K562 (cell line): ENCODE measurements around the gene SMG9. TPM values are rescaled to one million over a fixed set of nuclear protein-coding genes. Genes with fewer than 3 reads are reported as not detected.

Experiments used
- ATAC-seq: fragments of 200-7000 bp; cut with Tn5 transposase; 3 replicates; pipeline ENCODE4 v1.9.1; 2020; ENCODE audit warnings: moderate library complexity
- BruUV-seq: library from RNA; stranded (reverse); fragments of 400-500 nt; replicated peaks from 2 replicates; lab custom pipeline; 2021; lab: Mats Ljungman, UMichigan
- CTCF ChIA-PET: fragments of 300-600 bp; formaldehyde crosslinking; extraction: SDS; loops from one replicate; lab custom pipeline; 2021; ENCODE audit warnings: low intra/inter-chr PET ratio; lab: Yijun Ruan, JAX
- POLR2A ChIA-PET: fragments of 300-600, 350-650 bp; sonication (Branson Sonifier 250); formaldehyde crosslinking; extraction: SDS; loops from one replicate; lab custom pipeline; 2021; ENCODE audit warnings: antibody characterized with exemption, inconsistent platforms; lab: Yijun Ruan, JAX
- DNase-seq, 4 experiments: peaks; one replicate each; pipeline versions ENCODE4 v3.0.0 to v3.0.0-alpha.2; 2011 to 2018; ENCODE audit warnings: low spot score in 3 of 4, mixed read lengths in 3 of 4; ENCODE audit errors: extremely low read depth in 1 of 4
- FAIRE-seq: peaks from 2 replicates; lab custom pipeline; 2011; peaks lifted over from hg19 to GRCh38; lab: Jason Lieb, UNC
- H2AFZ ChIP-seq: 2 replicates; pipeline ENCODE4 v1.6.0; 2011; ENCODE audit warnings: low read depth, low read length, control low read depth, inconsistent platforms
- H3K27ac ChIP-seq: fragments of 200-600 bp; 3 replicates; pipeline ENCODE4 v1.8.0; 2011; ENCODE audit warnings: low read depth, mild to moderate bottlenecking, control low read depth, inconsistent platforms, low read length, moderate library complexity, mixed read lengths; ENCODE audit errors: extremely low read depth
- H3K27me3 ChIP-seq, 2 experiments: fragments of 300-600 bp in 1 of 2; 2 replicates in 1 of 2; 3 replicates in 1 of 2; pipeline versions ENCODE4 v1.6.0 to v1.8.0; 2011; ENCODE audit warnings: inconsistent platforms in 2 of 2, low read length in 2 of 2, mild to moderate bottlenecking in 1 of 2, mixed read lengths in 1 of 2, moderate library complexity in 1 of 2; ENCODE audit not compliant: control insufficient read depth in 2 of 2, insufficient read depth in 2 of 2
- H3K36me3 ChIP-seq: fragments of 300-600 bp; 3 replicates; pipeline ENCODE4 v1.8.0; 2011; ENCODE audit warnings: mild to moderate bottlenecking, low read length, inconsistent platforms; ENCODE audit not compliant: control insufficient read depth, insufficient read depth
- H3K4me1 ChIP-seq, 2 experiments: fragments of 200-600 bp in 1 of 2; replicated peaks in 1 of 2; 2 replicates in 1 of 2; 3 replicates in 1 of 2; pipeline versions ENCODE4 v1.5.1 to v1.8.0; 2011; ENCODE audit warnings: inconsistent platforms in 2 of 2, low read length in 2 of 2, mild to moderate bottlenecking in 1 of 2, mixed read lengths in 1 of 2, moderate library complexity in 1 of 2; ENCODE audit not compliant: control insufficient read depth in 2 of 2, insufficient read depth in 2 of 2
- H3K4me2 ChIP-seq: 2 replicates; pipeline ENCODE4 v1.6.1; 2011; ENCODE audit warnings: low read length, control low read depth, inconsistent platforms, mixed read lengths; ENCODE audit not compliant: insufficient read depth
- H3K4me3 ChIP-seq: fragments of 200-600 bp; sonication (generic), shearing (Covaris generic); 2 replicates; pipeline ENCODE4 v1.5.1; 2016; ENCODE audit warnings: control low read depth, inconsistent platforms
- H3K79me2 ChIP-seq: fragments of 200-600 bp; 3 replicates; pipeline ENCODE4 v1.8.0; 2011; ENCODE audit warnings: low read length, inconsistent platforms; ENCODE audit not compliant: control insufficient read depth, insufficient read depth
- H3K9ac ChIP-seq, 2 experiments: 2 replicates each; pipeline versions ENCODE4 v1.6.0 to v1.6.1; 2011; ENCODE audit warnings: low read depth in 2 of 2, low read length in 2 of 2, control low read depth in 1 of 2, inconsistent platforms in 1 of 2, mild to moderate bottlenecking in 1 of 2, mixed read lengths in 1 of 2; ENCODE audit not compliant: insufficient read depth in 1 of 2
- H3K9me1 ChIP-seq: one replicate; pipeline ENCODE4 v1.6.0; 2011; ENCODE audit warnings: inconsistent platforms, mild to moderate bottlenecking, low read length, moderate library complexity; ENCODE audit not compliant: control insufficient read depth, insufficient read depth
- H3K9me3 ChIP-seq: replicated peaks from 2 replicates; pipeline ENCODE4 v1.5.1; 2011; ENCODE audit warnings: low read depth, low read length, inconsistent platforms; ENCODE audit not compliant: control insufficient read depth, insufficient read depth
- H4K20me1 ChIP-seq: replicated peaks from 2 replicates; pipeline ENCODE4 v1.6.1; 2011; ENCODE audit warnings: low read length, inconsistent platforms, mixed read lengths; ENCODE audit not compliant: control insufficient read depth, insufficient read depth
- CBX1 ChIP-seq: sonication (generic); IDR thresholded peaks from 2 replicates; pipeline ENCODE4 v1.6.1; 2016; ENCODE audit warnings: antibody characterized with exemption, low read depth, mild to moderate bottlenecking
- HDGF ChIP-seq: fragments of 450-650 bp; IDR thresholded peaks from 2 replicates; pipeline ENCODE4 v1.6.1; 2016
- KLF10 ChIP-seq: fragments of 250-450 bp; sonication (Bioruptor Pico); IDR thresholded peaks from 2 replicates; pipeline ENCODE4 v1.6.1; 2021; ENCODE audit warnings: matching md5 sums
- POLR2G ChIP-seq: fragments of 200-400 bp; formaldehyde crosslinking; IDR thresholded peaks from 2 replicates; pipeline ENCODE4 v1.6.1; 2017; ENCODE audit warnings: low read depth, mild to moderate bottlenecking, antibody characterized with exemption, low read length, moderate library complexity
- TCF7L2 ChIP-seq: fragments of 150-350 bp; IDR thresholded peaks from 2 replicates; pipeline ENCODE4 v1.6.1; 2016; ENCODE audit warnings: low read depth, mild to moderate bottlenecking, low read length, moderate library complexity
- ZNF668 ChIP-seq: fragments of 250-450 bp; sonication (Bioruptor Pico); IDR thresholded peaks from 2 replicates; pipeline ENCODE4 v1.8.0; 2022; ENCODE audit warnings: mild to moderate bottlenecking, inconsistent platforms
- WGBS: fragments of 100-300 bp; shearing (Covaris generic); methylation state at CpG from one replicate; pipeline ENCODE4 v1.1.6; 2016; ENCODE audit warnings: low coverage, mixed read lengths; ENCODE audit not compliant: insufficient coverage; ENCODE audit errors: missing lambda C conversion rate; 5-methylcytosine and 5-hydroxymethylcytosine counted together
- in situ Hi-C: fragments of 300-500 bp; cut with MboI; formaldehyde crosslinking; loops from 4 replicates; pipeline ENCODE4 v1.15.0; 2018; ENCODE audit warnings: inconsistent platforms, mixed read lengths
- intact Hi-C: fragments of 100-400 bp; cut with micrococcal nuclease; formaldehyde crosslinking; loops from 2 replicates; pipeline ENCODE4 v1.14.2; 2022
- polyA plus RNA-seq, 8 experiments: library from polyadenylated mRNA; depleted of rRNA in 4 of 8; stranded (reverse) in 5 of 8; unstranded in 3 of 8; fragments of >200 nt; fragmentation: Nextera tagmentation in 2 of 8; fragmentation: Illumina TruSeq in 1 of 8; extraction: Ambion mirVana in 2 of 8; extraction: Trizol in 1 of 8; gene quantifications; 2 replicates each; pipeline versions ENCODE4 v1.2.1 to v1.2.3, GENCODE V29; 2011 to 2014; ENCODE audit warnings: inconsistent platforms in 1 of 8, missing spikeins in 1 of 8
- total RNA-seq, 7 experiments: library from RNA; depleted of rRNA in 6 of 7; stranded (reverse); fragments of >200 nt in 6 of 7; fragmentation: Illumina TruSeq in 2 of 7; extraction: Trizol in 2 of 7; gene quantifications; 2 replicates each; pipeline versions ENCODE4 v1.2.1 to v1.2.3, GENCODE V29; 2011 to 2021; ENCODE audit warnings: low replicate concordance in 1 of 7
- TF ChIP-seq, protein P1 (sequence below): fragments of 450-650 bp; IDR thresholded peaks from 2 replicates; pipeline ENCODE4 v1.6.1; 2016; ENCODE audit warnings: low read depth, mild to moderate bottlenecking, moderate library complexity

Gene SMG9
- total and polyA plus RNA-seq, 9 of the 15 experiments (the other 6 are each of a cell fraction or from before 2014, with no cell fraction given) = 1.7 to 79.7 (median 40.2) TPM

DNA sequence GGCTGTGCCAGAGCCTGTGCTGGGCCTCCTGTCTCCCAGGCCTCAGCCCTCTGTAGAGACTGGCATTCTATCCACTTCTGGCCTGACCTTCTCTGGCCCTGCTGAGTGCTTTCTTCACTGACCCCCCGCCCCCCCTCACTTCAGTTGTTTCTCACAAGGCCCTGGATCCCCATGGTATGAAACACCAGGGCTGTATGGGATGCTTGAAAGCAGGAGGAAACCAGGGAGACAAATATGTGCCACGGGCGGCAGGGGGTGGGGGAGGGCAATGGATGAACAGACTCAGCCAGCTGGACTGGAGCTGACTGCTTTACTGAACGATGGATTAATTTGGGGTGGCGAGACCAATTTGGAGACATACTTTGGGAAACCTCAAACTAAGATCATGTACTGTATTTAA, 24.8 kb downstream of the SMG9 start:
- Histone ChIP-seq H3K27me3 (no peaks in the 10 kb centered on the region), H3K36me3 (peaks cover 63% of the 10 kb centered on the region), H4K20me1 (no peaks in the 10 kb centered on the region), H3K79me2 (no peaks in the 10 kb centered on the region), H3K9me3 (no peaks in the 10 kb centered on the region), H3K9ac (0 out of 4 replicates have a peak overlapping the region, but pooled peaks of 1 of the 2 experiments have one; percentile 8), H3K4me1 (no peaks in the 10 kb centered on the region), H3K27ac (no peak overlapping the region), H3K4me3 (no peak overlapping the region), H3K4me2 (no peak overlapping the region), H3K9me1 (peaks cover 4% of the 10 kb centered on the region), H2AFZ (no peak overlapping the region)
- no TSS peak for BruUV-seq
- no peak for TF ChIP-seq TCF7L2
- TF ChIP-seq, protein P1, sequence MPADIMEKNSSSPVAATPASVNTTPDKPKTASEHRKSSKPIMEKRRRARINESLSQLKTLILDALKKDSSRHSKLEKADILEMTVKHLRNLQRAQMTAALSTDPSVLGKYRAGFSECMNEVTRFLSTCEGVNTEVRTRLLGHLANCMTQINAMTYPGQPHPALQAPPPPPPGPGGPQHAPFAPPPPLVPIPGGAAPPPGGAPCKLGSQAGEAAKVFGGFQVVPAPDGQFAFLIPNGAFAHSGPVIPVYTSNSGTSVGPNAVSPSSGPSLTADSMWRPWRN = no peak
- TF ChIP-seq HDGF = no peak
- DNase-seq (no peak), FAIRE-seq (no peak), ATAC-seq (no peak)
- 89% methylated on average over 5 of the region's 5 CpGs for WGBS
- intact Hi-C loops = no loop called here
- in situ Hi-C loops = no loop called here
- CTCF ChIA-PET = no interaction called here
- POLR2A ChIA-PET = interaction anchor here (0.6 to 1.0 kb wide), 2 partner anchors 8 to 60 kb away, joined by 3 read pairs; partner anchors contain the start of gene PLAUR

DNA sequence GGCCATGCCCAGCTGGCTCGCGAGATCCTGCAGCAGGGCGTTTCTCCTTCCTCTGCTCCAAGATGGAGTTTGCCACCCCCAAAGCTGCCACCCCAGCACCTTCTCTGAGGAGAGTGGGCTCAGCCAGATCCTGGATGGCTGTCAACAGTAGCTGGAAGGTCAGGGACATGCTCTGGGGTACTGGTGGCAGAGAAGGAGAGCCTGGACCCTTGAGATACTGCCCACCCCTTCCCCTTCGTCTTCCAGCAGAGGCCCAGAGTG, 27.2 kb downstream of the SMG9 start:
- ChIA-PET POLR2A (no interaction called here), CTCF (no interaction called here)
- no TSS peak for BruUV-seq
- TF ChIP-seq CBX1 (no peak), KLF10 (CRISPR knock-in tag) (no peak), ZNF668 (no peak), POLR2G (0 out of 2 replicates have a peak, but pooled peaks have one; percentile 4)
- Histone ChIP-seq H3K27ac (no peak overlapping the region), H2AFZ (no peak overlapping the region), H3K4me3 (no peak overlapping the region), H3K79me2 (no peaks in the 10 kb centered on the region), H3K27me3 (no peaks in the 10 kb centered on the region), H3K36me3 (peaks cover 39% of the 10 kb centered on the region), H4K20me1 (no peaks in the 10 kb centered on the region), H3K9me3 (no peaks in the 10 kb centered on the region), H3K4me2 (no peak overlapping the region), H3K9ac (0 out of 4 replicates have a peak overlapping the region, but pooled peaks of 1 of the 2 experiments have one; percentile 13), H3K4me1 (no peaks in the 10 kb centered on the region), H3K9me1 (no peaks in the 10 kb centered on the region)
- intact Hi-C loops (no loop called here), in situ Hi-C loops (no loop called here)
- no peak for FAIRE-seq
- ATAC-seq = no peak
- 60% methylated on average over 4 of the region's 4 CpGs for WGBS
- DNase-seq = no peak
